Inferior parietal cortex (tissue), 1 donor: ENCODE measurements around the gene PJA1.

ENCODE experiments used
- DNase-seq: peaks from one replicate; pipeline ENCODE4 v3.0.0-alpha.2; 2016; ENCODE audit errors: extremely low spot score

Gene PJA1

DNA sequence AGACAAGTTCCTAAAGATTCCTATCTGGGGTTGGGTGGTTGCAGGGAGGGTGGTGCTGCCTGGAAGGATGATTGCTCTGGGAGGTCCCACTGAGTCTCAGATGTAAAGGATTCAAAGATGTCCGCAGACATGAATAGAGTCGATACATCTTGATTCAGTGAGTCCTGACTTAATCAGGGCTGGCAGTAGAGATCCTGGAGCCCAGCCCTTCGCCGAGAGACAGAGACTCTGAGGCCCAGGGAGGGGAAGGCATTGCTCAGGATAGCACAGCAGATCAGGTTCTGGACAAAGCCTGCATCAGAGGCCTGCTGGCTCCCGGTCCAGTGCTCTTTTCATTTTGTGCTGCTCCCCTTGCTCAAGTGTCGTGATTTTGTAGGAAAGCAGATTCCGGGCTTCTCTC, 21.7 kb downstream of the PJA1 start:
- no peak for DNase-seq

DNA sequence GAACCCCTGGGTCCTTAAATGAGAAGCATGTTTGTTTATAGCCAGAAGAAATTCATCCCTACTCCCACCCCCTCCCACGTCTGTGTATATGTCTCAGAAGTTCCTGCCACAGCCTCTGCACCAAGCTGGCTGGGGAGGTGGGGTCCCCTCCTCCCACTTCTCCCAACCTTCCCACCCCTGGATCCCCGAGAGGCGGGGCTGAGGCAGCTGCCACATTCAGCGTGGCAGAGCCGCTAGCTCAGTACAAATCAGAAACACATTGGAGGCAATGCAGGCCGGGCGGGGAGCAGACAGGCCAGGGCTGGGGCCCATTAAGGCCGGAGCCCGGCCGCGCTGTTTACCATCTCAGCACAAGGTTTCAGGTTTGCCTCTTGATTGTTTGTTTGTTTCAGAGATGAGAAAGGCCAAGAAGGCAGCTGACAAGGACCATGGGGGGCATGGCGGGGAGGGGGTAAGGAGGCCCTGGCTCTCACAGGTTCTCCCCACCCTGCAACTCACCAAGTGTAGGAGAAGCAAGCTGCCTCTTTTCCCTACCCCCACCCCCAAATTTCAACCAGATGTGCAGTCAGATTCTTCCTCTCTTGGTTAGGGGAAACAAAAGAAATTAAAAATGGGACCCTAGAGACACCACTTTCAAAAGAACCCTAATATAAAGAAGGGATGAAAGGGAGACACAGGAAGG, 22.3 kb downstream of the PJA1 start:
- no peak for DNase-seq

DNA sequence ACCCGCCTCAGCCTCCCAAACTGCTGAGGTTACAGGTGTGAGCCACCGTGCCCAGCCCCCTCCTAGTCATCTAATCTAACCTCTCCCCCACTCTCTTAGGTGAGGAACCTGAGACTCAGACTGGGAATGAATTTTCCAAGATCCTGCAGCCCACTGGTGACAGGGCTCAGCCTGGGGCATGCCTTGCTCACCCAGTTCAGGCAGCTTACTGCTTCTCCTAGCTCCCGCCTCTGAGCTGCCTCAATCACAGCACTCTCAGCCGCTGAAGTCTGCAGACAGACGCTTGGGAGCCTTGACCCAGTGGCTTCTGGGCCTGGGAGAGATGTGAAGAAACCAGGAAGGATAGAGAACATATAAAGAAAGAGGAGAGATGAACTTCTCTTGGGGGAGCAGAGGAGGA, 24.4 kb downstream of the PJA1 start:
- DNase-seq, result no peak

DNA sequence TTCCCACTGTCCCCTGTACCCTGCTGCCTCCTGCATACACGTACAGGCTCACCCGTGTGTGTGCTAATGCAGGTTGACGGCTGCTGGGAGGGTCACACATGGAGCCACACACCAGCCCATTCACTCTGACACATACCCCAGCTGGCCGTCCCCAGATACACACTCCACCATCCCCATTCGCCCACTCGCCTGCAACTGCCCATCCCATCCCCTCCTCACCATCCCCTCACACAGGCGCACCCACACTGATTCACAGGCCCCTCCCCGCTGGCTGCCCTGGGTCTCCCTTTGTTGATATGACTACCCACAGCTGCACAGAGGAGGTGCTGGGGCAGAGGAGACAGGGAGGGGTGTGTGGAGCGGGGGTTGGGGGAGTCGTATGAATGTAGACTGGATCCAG, 25.7 kb downstream of the PJA1 start:
- DNase-seq, result no peak

DNA sequence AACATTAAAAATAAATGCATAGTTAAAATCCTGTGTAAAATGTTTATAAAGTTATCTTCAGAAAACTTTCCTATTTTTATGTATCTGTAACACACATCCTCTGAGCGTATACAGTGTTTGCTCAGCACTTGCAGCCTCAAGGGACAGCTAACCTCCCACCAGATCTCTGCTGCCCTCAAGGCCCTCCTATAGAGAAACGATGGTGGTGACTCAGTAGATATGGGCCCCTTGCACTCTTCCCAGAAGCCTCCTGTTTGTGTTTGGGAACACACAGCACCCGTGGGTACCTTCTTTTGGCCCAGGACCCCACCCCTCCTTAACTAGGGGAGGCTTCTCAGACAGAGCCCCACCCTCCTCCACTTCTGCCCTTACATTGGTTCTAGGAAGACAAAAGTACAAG, 26.7 kb downstream of the PJA1 start:
- DNase-seq, result no peak

DNA sequence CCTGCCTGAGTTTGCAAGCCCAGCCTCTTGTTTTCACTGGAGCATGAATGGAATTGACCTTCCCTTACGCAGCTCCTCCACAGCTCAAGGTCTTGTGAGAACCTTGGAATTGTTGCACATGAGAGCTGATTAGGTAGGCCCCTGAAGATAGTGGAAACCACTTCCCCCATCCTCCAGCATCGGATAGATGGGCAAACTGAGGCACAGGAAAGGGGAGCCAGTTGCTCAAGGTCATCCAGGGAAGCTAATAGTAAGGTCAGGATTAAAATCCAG, 27.2 kb downstream of the PJA1 start:
- no peak for DNase-seq

DNA sequence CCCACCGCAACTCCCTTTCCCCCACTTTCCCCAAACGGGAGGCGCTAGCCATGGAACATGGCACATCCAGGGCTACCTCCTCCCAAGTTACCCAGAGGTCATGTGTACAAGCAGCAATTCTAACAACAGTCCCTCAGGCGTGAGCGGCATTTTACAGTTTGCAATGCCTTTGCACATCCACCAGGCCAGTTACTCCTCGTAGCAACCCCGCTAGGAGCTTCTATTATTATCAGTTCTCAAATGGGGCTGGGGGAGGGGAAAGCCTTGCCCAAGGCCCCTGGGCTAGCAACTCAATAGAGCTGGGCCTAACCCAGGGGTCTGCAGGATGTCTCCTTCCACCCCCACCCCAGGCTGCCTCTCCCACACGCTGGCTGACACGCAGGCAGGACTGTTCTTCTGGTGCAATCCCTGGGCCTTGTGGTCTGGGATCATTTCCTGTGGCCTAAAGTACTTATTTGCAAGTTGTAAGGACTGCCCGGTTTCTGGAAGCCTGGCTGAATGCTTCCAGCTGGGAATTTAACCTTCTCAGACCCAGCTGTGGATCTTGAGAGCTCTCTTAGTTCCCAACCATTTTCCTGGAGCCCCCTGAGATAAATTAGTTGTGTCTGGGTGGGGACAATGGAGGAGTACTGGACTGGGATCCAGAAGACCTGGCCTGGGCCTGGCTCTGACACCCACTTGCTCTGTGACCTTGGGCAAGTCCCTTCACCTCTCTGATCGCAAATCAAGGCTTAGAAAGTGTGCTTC, 27.7 kb downstream of the PJA1 start:
- no peak for DNase-seq

DNA sequence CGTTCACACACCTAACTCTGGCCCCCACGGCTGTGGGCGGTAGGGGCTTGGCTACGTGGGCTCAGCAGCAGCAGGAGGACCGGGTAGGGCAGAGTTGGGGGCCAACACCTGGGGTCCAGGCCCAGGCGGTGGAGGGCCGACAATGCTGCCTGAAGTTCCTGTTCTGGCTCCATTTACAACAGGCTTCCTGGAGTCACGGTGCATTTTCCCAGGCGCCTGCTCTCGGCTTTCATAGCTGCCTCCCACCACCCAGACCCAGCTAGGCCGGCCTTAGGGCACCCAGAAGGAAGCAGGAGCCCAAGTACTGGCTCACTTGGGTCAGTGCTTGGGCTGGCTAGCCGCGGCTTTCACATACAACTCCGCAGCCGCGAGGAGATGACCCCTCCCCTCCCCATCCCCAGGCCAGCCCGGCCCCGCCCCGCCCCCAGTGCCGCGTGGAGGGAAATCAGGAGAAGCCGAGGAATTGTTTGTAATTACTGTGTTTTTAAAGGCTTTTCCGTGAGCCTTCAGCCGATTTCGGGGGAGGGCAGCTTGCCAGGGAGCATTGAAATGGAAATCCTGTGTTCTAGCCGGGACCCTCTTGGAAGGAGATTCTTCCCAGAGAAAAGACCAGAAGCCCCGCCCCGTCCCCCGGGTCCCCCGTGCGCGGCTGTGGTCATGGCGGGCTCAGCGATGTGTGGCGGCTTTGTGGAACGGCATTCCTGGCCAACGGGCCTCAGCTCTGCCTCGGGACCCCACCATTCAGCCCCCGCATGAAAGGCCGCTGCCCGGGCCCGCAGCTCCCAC, 28.5 kb downstream of the PJA1 start:
- no peak for DNase-seq

DNA sequence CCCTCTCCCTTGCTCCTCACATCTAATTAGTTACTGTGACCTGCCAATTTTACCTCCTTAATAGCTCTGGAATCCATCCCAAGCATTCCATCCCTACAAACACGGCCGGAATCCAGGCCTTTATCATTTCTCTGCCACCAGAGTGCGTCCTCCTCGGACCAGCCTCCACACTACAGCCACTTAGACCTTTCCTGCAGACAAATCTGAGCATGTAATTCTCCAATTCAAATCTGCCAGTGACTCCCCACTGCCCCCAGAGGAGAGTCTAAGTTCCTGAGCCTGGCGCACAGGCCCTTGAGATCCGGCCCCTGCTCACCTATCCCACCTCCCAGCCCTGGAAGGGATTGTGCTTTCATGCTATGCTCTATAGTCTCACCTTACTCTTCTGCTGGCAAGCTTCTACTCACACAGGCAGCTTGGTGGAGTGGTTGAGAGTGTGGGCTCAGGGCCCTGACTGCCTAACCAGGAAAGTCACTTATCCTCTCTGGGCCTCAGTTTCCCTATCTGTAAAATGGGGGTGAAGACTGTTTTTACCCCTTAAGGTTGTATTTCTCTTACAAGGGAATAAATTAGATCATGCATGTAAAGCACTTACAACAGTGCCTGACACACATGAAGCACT, 31.2 kb downstream of the PJA1 start:
- DNase-seq, result no peak

DNA sequence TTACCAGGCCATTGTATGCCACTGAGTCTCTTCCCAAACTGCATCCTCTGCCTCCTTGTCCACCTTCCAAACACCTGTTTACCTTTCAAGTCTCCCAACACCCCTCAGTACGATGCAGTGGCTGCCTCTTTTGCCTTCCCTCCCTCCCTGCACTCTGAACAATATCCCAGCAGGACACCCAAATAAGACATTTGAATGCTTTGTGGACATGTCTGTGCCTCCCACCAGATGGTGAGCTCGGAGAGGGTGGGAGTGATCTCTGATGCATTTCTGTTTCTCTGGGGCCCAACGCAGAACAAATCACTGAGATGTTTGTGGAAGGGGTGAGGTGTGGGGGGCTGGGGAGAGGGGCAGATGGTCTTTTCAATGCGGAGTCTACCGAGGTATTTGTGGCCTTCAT, 33.4 kb downstream of the PJA1 start:
- DNase-seq, result no peak

DNA sequence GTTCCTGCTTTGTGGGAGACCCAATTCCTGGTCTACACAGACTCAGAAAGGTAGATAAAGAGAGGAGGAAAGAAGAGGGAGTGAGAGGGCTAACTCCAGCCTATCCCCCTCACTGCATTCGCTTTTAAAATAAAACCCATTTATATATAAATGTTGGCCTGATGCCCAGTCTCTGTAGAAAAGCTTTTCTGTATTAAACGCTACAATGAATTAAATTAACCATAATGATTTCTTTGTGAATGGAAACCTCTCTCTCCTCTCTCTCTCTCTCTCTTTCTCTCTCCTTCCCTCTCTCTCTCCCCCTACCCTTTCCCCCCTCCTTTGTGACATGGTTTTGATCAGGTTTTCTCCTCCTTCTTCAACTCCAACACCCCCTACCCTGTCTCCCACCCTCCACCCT, 34.8 kb downstream of the PJA1 start:
- no peak for DNase-seq

DNA sequence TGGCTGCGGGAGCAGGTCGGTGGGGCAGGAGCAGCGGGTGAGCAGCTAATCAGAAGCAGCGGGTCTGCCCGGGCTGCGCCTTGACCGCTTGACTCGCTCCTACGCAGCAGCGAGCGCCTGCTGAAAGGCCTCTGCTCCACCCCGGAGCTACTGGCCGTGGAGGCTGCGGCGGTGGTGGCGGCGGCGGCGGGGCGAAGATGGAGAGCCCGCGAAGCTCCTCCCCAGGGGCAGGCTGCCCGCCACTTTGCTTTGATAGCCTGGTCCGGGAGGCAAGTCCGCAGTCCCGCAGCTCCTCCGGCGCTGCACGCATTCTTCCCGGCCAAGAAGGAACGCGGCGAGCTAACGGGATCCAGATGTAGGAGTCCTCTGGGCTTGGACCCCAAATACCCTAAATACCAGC, 36.7 kb downstream of the PJA1 start:
- no peak for DNase-seq

DNA sequence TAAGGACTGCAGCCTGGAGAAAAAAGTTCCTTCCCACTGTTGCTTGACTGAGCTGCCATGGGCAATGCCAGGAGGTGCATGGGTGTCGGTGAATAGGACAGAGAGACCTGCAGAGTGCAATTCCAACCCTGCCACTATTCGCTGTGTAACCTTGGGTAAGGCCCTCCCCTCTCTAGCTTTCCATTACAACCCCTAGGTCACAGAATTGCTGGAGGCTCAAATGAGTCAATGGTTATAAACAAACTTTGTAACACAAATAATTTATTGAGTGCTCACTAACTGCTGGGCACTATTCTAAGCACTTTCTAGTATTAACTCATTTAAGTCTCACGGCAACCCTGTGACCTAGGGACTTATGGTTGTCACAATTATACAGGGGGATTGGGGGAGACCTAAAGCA, 37.8 kb downstream of the PJA1 start:
- DNase-seq, result no peak

DNA sequence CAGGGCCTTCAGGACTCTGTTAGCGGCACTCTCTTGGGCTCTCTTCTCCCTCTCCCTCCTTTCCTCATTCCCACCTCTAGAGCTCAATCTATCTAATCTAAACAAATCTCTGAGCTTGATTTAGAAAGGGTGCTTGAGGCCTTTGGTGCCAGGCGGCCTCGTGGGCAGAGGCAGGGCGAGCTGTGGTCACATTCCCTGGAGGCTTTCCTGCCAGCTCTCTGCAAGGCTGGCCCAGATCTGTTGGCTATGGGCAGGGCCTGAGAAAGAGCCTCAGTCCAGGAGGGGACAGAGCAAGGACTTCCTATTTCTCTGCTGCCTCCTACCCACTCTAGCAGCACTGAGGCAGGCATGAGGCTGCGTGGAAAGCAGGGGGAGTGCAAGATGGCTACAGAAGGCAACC, 38.6 kb downstream of the PJA1 start:
- DNase-seq, result no peak

DNA sequence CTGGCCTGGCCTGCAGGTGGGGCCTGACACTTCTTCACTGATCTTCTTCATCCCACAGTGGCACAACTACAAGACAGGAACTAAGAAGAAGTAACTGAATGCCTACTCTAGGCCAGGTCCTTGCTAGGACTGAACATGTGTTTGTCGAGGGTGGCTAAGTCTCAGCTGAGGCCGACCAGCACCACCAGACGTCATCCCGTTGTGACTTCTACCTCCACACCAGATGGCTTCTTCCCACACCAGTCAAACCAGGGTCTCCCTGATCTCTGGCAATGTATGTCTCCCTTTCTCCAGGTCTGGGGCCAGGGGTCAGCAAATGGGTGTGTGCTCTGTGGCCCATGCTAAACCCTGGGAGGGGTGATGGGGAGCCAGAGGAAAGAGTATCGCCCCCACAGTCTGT, 40.2 kb downstream of the PJA1 start:
- no peak for DNase-seq

DNA sequence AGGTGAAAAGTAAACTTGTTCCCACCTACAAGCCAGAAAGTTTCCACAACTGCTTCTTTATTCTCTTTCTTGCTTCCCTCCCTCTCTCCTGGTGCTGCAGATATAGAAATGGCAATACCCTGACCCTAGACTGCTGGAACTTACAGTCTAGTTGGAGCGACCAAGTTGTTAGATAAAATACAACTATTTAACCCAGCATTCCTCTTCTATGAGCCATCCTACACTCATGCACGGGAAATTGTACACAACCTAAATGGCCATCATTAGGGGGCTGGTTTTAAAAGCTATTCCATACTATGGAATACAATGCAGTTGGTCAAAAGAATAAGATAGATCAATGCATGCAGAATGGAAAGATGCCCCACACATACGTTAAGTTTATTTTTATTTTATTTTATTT, 41.1 kb downstream of the PJA1 start:
- no peak for DNase-seq

DNA sequence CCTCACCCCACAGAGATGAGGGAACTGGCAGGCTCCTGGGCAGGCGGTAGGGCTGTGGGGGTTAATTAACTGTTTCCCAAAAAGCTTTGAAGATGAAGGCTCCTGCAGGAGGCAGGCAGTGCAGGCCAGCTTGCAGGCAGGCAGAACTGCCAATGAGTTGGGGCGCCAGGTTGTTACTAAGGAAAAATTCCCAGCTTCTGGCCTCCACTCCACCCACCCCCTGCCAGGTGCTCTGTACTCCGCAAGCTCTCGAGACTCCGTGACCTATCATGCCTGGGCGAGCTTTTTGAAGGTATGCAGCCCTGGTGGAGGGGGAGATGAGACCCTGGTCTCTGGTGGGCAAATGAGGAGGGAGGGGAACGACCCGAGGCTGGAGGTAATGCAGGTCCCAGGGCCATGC, 41.8 kb downstream of the PJA1 start:
- DNase-seq, result no peak

DNA sequence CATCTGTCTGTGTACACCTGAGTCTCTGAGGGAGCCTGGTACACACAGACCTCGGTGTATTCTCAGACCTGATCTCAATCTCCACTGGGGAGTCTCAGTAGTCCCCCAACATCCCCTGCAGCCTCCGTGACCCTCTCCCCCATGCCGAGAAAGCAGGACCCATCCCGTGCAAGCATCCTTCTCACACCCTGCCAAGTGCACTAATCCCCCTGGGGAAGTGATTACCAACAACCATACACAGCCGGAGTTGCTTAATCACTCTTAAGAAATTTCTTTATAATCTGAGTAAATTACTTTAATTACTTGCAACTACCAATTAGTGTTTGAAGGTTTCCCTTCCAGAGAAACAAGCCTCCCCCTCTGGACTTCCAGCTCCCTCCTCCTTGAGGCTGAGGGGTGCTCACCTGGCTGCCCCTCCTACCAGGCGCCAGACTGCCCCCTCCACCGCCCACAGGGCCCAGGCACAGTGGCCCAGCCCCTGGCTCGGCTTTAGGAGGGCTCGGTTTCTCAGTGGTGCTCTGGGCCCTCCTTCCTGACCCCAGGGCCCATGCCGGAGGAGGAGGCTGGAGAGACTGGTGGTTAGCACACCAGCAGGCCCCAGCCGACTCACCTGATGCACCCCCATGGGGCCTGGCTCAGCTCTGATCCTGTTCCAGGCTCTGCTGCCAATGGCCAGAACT, 43.8 kb downstream of the PJA1 start:
- no peak for DNase-seq

DNA sequence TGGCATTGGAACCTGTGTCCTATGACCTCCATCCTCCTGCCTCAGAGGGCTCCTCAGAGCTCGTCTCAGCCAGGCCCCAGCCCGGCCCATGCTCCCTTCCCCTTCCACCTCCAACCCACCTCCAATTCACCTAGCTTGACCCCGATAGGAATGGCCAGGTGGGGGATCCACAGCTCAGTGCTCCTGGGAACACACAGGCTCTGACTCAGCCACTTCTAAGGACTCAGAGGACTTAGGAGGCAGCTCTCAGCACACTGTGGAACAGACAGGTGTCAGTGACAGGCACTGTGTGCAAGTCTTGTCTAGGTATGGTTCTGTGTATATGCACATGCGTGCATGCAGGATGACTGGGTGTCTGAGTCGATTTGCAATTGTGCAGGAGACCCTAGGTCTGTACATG, 44.8 kb downstream of the PJA1 start:
- DNase-seq, result no peak

DNA sequence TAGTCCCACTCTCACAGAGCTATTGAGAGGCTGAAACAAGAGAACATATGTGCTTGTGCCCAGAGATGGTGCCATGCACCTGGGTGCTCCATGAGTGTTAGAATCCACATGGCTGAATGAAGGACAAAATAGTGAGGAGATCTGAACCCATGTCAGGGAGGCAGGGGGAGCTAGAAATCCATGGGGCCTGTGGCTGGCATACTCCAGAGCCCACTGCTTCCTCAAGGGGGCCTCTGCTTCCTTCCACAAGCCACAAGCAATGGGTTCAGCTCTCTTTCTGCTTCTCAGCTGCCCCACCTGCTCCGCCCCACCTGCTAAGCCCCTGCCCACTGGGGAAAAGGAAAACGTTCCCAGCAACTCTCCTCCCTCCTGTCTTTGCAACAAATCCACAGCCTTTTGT, 46.1 kb downstream of the PJA1 start:
- DNase-seq, result no peak

DNA sequence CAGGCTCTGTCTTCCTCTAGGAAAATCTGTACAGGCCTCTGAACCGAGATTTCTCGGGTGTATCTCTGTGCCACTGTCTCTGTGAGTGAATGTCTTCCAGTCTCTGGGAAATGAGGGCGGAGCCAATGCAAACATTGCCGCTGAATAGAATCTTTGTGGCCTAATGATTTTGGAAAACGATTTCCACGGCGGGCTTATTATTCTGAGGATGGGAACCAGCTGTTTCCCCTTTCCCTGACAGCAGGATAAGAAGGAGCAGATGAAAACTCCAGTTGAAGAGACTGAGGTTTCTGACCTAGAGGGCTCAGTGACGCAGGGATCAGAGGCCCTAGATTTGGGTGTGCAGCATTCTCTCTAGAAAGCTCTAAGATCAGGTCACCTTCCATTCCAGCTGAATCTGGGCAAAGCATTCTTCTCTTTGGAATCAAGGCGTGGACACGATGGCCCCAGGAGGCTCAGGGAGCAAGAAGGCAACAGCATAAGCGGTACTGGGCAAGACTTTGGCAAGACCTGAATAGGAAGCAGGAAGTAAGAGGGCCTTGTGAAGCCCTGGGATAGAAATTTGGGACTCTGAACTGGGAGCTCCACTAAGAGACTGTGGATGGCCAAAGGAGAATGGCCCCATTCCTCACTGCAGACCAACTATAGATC, 47.3 kb downstream of the PJA1 start:
- no peak for DNase-seq

DNA sequence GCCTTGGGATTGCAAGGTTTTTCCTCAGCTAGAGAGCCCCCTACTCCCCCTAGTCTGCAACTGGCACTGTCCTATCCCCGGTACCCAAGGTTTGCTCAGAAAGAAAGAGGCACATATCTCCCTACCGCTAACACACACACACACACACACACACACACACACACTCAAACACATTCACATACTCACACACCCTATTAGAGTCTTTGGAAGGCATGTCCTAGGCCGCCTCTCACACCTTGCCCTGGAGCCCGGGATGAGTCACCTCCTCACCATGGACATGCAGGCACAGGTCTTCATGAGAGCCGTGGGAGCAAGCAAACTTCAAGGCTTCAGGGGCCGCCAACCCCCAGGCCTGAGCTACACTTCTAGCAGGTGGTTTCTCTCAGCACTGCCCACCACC, 49.2 kb downstream of the PJA1 start:
- DNase-seq, result no peak
